Measurements from ENCODE around the gene MYO1B.

DNA sequence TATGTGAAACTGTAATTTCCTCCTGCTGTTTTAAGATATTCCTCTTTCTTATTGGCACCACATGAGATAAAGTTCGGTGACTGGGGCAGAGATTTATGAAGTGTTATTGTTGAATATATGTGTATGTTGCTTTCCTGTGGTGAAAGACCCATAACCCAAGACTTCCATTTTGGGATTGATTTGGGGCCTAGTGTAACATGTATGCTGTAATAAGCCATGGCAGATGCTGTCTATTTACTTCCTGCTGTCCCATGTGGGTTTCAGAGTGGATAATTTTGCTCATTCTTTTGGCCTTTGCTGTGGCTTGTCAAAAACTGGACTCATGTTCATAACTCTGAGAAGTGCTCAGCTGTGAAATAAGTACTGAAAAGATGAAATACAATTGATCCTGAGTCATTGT, 10.8 kb upstream of the MYO1B start:
- no peak for TF ChIP-seq RAD21 (IDR thresholded peaks at IDR 0.05; ENCODE audit: insufficient read depth, low read depth, low read length)
- TF ChIP-seq, protein P1, sequence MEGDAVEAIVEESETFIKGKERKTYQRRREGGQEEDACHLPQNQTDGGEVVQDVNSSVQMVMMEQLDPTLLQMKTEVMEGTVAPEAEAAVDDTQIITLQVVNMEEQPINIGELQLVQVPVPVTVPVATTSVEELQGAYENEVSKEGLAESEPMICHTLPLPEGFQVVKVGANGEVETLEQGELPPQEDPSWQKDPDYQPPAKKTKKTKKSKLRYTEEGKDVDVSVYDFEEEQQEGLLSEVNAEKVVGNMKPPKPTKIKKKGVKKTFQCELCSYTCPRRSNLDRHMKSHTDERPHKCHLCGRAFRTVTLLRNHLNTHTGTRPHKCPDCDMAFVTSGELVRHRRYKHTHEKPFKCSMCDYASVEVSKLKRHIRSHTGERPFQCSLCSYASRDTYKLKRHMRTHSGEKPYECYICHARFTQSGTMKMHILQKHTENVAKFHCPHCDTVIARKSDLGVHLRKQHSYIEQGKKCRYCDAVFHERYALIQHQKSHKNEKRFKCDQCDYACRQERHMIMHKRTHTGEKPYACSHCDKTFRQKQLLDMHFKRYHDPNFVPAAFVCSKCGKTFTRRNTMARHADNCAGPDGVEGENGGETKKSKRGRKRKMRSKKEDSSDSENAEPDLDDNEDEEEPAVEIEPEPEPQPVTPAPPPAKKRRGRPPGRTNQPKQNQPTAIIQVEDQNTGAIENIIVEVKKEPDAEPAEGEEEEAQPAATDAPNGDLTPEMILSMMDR (IDR thresholded peaks at IDR 0.05 in 2 of 3, conservative IDR thresholded peaks at IDR 0.05 in 1 of 3; ENCODE audit: control insufficient read depth in 2 of 3, extremely low read depth in 1 of 3, insufficient read depth in 1 of 3, low read depth in 3 of 3, low read length in 3 of 3), result no peak
- no peak for TF ChIP-seq SRF (IDR thresholded peaks at IDR 0.05; ENCODE audit: low read depth in 2 of 2, low read length in 2 of 2)
- TF ChIP-seq, protein P2, sequence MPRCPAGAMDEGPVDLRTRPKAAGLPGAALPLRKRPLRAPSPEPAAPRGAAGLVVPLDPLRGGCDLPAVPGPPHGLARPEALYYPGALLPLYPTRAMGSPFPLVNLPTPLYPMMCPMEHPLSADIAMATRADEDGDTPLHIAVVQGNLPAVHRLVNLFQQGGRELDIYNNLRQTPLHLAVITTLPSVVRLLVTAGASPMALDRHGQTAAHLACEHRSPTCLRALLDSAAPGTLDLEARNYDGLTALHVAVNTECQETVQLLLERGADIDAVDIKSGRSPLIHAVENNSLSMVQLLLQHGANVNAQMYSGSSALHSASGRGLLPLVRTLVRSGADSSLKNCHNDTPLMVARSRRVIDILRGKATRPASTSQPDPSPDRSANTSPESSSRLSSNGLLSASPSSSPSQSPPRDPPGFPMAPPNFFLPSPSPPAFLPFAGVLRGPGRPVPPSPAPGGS (IDR thresholded peaks at IDR 0.05; ENCODE audit: borderline replicate concordance, insufficient read depth, low read depth, low read length, poor library complexity, severe bottlenecking), result no peak
- TF ChIP-seq ZNF274 (IDR thresholded peaks at IDR 0.05; ENCODE audit: insufficient read depth, insufficient read length), result no peak
- TF ChIP-seq POLR2AphosphoS5 (IDR thresholded peaks at IDR 0.05; ENCODE audit: low read length), result no peak
- no peak for TF ChIP-seq NRF1 (conservative IDR thresholded peaks at IDR 0.05; ENCODE audit: low read depth, low read length)
- TF ChIP-seq FOXK2 (IDR thresholded peaks at IDR 0.05), result no peak
- no peak for TF ChIP-seq EZH2 (IDR thresholded peaks at IDR 0.05; ENCODE audit: borderline replicate concordance, control insufficient read depth, low read depth, low read length)

Data from GM12878 (cell line).